NCI-H2227 treated with DMSO at 0.1 percent for 48 hours (cell line): ENCODE results near the gene ZNF488.

Experiments used
- DNase-seq: peaks from one replicate; lab custom pipeline; 2025; lab: John Stamatoyannopoulos, UW

Gene ZNF488

DNA sequence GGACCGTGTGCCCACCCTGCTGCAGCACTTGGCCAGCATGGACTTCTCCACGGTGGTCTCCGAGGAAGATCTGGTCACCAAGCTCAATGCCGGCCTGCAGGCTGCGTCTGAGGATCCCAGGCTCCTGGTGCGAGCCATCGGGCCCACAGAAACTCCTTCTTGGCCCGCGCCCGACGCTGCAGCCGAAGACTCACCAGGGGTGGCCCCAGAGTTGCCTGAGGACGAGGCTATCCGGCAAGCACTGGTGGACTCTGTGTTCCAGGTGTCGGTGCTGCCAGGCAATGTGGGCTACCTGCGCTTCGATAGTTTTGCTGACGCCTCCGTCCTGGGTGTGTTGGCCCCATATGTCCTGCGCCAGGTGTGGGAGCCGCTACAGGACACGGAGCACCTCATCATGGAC, 34.6 kb downstream of the ZNF488 start:
- no peak for DNase-seq

GRCh38 chr10:47348661-47349470, 35.2 kb downstream of the ZNF488 start:
- DNase-seq: no peak

- DNase-seq: no peak
These were observed 35.9 kb downstream of the ZNF488 start, which contains the start of gene RBP3 for GRCh38 chr10:47348138-47348651. Gene RBP3 (plus strand): TSS chr10:47348363. CDS start chr10:47348485, 122 bp downstream.

GRCh38 chr10:47347303-47347675, 36.8 kb downstream of the ZNF488 start:
- no peak for DNase-seq

DNA sequence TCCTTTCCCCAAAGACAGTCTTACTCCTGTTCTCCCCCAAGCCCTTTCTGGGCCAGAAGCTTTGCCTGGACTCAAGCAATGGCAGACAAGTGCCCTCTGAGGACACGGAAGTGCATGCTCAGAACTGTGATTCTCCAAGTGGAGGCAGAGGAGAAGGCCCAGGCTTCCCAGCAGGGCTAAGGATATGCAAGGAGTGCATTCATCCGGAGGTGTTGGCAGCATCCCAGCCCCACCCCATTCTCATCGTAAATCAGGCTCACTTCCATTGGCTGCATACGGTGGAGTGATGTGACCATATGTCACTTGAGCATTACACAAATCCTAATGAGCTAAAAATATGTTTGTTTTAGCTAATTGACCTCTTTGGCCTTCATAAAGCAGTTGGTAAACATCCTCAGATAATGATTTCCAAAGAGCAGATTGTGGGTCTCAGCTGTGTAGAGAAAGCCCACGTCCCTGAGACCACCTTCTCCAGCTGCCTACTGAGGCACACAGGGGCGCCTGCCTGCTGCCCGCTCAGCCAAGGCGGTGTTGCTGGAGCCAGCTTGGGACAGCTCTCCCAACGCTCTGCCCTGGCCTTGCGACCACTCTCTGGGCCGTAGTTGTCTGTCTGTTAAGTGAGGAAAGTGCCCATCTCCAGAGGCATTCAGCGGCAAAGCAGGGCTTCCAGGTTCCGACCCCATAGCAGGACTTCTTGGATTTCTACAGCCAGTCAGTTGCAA, 37.4 kb downstream of the ZNF488 start:
- DNase-seq: no peak

DNA sequence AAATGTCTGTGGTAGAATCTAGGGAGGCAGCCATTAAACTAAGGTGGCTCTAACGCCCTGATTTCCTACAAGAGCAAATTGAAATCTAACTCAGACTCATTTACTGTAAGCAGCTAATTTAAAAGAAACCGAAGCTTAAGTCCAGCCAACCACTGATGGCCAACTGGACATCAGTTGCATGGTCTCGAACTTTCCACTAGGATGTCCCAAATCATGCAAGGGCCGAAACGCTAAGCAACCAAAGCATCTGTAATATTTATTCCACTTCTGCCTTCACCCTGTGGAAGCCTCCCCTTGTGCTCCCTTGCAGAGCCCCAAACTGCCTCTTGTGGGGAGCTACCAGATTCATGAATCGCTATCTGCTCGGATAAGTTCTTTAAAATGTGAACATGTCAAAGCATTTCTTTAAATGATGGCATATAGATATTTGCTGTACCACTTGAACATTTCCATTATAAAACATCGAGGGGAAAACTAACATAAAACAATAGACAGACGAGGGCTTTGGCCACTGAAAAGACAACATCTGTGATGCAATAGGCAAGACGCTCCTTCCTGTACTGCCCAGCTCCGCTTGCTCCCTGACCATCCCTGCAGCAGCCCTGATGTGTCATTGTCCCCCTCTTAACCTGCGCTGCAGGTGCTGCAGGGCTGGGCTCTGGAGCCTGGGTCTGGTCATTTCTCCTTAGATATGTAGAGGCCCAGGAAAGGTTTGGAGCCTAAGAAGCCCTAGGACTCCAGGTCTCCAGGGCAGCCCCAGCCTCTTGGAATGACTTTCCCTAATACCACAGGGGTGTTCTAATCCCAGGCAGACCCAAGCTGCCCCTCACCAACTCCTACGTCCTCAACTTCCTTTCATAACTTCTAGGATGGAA, 38.9 kb downstream of the ZNF488 start:
- DNase-seq: no peak

DNA sequence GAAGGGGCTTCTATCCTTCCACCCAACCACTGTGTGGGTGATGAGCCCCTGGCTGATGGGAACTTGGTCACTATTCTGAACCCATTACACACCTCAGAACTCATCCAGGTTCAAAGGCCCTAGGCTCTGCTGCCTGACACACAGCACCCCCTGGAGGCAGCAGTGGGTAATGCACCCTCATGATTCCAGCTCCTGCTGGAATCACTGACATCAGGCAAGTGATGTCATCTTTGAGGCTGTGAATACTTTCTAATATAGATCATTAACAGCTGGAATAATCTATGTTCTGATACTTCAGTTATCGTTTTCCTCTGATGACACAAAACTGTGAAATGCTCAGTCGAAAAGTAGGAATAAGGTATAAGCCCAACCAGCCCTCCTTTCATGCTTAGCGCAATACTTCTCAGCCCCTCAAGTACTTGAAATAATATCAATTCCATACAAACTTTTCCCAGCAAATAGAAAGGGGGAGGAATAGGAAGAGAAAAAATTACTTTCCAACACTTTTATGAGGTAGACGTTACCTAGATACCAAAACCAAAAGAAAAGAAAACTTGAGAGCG, 43.4 kb downstream of the ZNF488 start:
- DNase-seq: no peak

GRCh38 chr10:47339759-47340607, 44.1 kb downstream of the ZNF488 start:
- no peak for DNase-seq

GRCh38 chr10:47339186-47339735, 44.8 kb downstream of the ZNF488 start:
- no peak for DNase-seq

DNA sequence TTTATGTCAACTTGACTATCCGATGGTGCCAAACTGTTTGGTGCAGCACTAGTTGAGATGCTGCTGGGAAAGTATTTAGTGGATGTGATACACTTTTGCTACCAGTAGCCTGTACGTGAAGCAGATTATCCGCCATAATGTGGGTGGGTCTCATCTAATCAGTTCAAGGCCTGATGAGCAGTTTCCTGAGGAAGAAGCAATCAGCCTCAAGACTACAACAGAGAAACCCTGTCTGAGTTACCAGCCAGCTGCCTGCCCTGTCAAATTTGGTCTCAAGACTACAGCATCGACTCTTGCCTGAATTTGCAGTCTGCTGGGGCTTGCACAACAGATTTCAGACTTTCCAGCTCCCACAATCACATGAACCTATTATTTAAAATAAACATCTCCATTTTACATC, 46.8 kb downstream of the ZNF488 start:
- DNase-seq: no peak

- DNase-seq: no peak
These were observed 47.5 kb downstream of the ZNF488 start for GRCh38 chr10:47336387-47337134.

- DNase-seq: no peak
These were observed 48.2 kb downstream of the ZNF488 start for GRCh38 chr10:47335906-47336305.

DNA sequence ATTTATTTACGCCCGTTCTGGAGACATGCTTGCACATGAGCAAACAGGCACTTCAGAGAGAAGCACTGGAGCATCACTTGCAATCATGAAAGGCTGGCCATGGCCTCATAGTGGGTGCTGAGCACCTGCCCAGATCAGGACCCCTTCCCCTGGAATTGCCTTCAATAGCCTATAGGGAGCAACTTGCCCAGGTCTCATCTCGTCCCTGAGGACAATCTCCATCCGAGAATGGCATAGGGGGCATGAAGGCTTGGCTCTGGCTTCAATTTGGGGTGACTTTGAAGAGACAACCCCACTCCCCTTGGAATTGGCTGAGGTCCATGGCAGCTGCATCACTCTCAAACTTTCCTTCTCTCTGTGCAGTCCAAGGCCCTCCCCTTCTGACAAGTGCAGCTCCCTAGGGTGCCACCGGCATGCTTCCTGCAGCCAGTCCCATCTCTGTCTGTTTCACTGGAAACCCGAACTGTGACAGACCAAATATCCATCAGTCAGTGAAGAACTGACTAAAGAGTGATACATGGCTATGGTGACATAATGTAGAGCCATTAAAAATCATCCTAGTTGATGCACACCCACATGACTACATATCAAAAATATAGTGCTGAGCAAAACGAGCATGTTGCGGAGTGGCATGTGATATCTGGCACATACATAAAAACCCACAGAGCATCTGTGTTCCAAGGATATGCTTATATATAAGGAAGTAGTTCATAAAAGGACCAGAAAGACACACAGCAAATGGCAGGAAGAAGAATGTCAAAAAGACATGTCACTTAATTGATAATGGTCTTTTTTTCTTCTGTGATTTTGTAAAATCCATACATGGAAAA, 49.4 kb downstream of the ZNF488 start:
- DNase-seq: no peak

GRCh38 chr10:47333532-47333931, 50.6 kb downstream of the ZNF488 start:
- DNase-seq: no peak

DNA sequence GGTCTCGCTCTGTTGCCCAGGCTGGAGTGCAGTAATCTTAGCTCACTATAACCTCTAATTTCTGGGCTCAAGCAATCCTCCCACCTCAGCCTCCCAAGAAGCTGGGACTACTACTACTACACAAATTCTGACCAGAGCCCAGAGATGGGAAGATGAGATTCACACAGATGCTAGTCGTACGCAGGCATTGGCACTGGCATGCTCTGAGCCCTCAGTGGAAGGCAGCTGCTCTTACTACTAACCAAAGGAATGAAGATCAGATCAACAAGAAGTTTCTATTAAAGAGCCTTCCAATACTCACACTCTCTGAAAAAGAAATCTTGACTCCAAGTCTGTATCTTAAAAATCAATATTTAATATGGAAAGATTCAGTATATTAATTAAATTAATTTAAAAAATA, 51.1 kb downstream of the ZNF488 start:
- DNase-seq: no peak

GRCh38 chr10:47332371-47332770, 51.7 kb downstream of the ZNF488 start:
- no peak for DNase-seq

DNA sequence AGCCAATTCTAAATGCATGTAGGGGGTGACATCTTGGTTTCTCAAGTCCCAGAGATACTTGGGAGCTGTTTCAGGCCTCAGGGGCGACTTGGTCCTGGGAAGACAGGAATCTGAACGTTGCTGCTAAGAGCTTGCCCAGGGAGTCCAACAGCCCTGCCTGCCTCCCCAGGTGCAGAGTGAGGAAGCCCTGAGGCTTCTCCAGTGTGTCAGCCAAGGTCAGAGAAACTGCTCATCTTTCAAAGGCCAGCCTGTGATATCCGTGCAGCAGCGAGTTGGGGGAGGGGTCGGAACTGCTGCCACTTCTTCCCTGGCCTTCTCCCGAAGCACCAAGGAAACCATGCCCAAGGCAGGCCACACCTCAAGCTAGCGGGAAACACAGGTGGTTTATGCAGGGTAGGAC, 52.1 kb downstream of the ZNF488 start:
- DNase-seq: no peak

- no peak for DNase-seq
These were observed 52.6 kb downstream of the ZNF488 start for GRCh38 chr10:47331491-47331890.

GRCh38 chr10:47330804-47331203, 53.3 kb downstream of the ZNF488 start:
- no peak for DNase-seq
